ENCODE results near the gene ZNF668. TPM values are rescaled to one million over a fixed set of nuclear protein-coding genes. Genes with fewer than 3 reads are reported as not detected.

Gene ZNF668
- total RNA-seq, 4 donors from 2014 or later, result 8.6 to 14.9 (median 10.7) TPM

DNA sequence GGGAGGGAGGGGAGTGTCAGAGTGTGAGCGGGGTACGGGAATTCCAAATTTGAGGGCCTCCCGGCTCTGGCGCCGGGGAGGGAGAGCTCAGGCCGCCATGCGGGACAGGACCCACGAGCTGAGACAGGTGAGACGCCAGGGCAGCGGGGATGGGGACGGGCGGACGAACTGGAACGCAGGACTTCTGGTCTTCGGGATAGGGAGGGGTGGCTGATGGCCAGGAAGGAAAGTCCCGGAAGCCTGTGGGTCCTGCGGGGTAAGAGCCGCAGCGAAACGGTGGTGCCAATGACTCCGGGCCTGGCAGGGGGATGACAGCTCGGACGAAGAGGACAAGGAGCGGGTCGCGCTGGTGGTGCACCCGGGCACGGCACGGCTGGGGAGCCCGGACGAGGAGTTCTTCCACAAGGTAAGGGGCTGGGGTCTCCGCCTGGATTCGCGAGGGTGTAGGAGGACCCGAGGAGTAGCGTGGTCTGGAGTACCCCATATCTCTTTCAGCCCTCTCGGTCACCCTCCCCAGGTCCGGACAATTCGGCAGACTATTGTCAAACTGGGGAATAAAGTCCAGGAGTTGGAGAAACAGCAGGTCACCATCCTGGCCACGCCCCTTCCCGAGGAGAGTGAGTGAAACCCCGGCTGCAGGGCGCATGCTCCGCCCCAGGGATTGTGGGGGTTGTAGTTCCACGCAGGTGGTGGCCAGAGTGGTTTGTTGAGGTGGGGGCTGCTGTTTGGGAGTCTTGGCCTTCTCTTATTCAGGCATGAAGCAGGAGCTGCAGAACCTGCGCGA lies 40.1 kb downstream of the ZNF668 start:
- no peaks in the 10 kb centered on the region for H3K27me3 ChIP-seq
- peak overlapping the region; percentile 59 to 99 (median 88) for H3K4me3 ChIP-seq
- peaks cover 10 to 38% (median 17%) of the 10 kb centered on the region in 3 donors for H3K4me1 ChIP-seq
- intact Hi-C loops (cut with DNase I), result no loop called here
- H3K27ac ChIP-seq, result peak overlapping the region; percentile 89 to 97 (median 95)
- peaks cover 15 to 44% (median 16%) of the 10 kb centered on the region in 3 donors for H3K36me3 ChIP-seq
- 1% methylated on average over 23 of the region's 47 CpGs for WGBS, 2 donors
- H3K9me3 ChIP-seq, result no peaks in the 10 kb centered on the region
- TF ChIP-seq, protein P1, sequence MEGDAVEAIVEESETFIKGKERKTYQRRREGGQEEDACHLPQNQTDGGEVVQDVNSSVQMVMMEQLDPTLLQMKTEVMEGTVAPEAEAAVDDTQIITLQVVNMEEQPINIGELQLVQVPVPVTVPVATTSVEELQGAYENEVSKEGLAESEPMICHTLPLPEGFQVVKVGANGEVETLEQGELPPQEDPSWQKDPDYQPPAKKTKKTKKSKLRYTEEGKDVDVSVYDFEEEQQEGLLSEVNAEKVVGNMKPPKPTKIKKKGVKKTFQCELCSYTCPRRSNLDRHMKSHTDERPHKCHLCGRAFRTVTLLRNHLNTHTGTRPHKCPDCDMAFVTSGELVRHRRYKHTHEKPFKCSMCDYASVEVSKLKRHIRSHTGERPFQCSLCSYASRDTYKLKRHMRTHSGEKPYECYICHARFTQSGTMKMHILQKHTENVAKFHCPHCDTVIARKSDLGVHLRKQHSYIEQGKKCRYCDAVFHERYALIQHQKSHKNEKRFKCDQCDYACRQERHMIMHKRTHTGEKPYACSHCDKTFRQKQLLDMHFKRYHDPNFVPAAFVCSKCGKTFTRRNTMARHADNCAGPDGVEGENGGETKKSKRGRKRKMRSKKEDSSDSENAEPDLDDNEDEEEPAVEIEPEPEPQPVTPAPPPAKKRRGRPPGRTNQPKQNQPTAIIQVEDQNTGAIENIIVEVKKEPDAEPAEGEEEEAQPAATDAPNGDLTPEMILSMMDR (IDR thresholded peaks at IDR 0.05), result no peak
- peak in 2 of 4 donors; percentile 9 to 52 for TF ChIP-seq POLR2A (IDR thresholded peaks at IDR 0.05)
- DNase-seq, result peak; percentile 24

GRCh38 chr16:31032736-31033708 lies 41.0 kb downstream of the ZNF668 start, which contains the start of gene STX4:
Gene STX4, plus strand, starts transcription at chr16:31033558. Its CDS starts 248 bp downstream, at chr16:31033806.
- peak in 2 of 4 donors; percentile 31 to 64 for TF ChIP-seq POLR2A (IDR thresholded peaks at IDR 0.05)
- TF ChIP-seq, protein P1 (IDR thresholded peaks at IDR 0.05), result peak in 1 of 6 experiments; percentile 19
- H3K9me3 ChIP-seq, result no peaks in the 10 kb centered on the region
- H3K4me3 ChIP-seq, result peak within 1 kb of the TSS; percentile 59 to 99 (median 88)
- H3K27ac ChIP-seq, result peak within 1 kb of the TSS; percentile 89 to 97 (median 95)
- H3K4me1 ChIP-seq, result peaks cover 10 to 38% (median 17%) of the 10 kb centered on the region in 3 donors
- intact Hi-C loops (cut with DNase I), result no loop called here
- peaks cover 8 to 35% (median 9%) of the 10 kb centered on the region in 3 donors for H3K36me3 ChIP-seq
- DNase-seq, result peak; percentile 91
- H3K27me3 ChIP-seq, result no peaks in the 10 kb centered on the region
- 0 to 1% methylated on average over 19 to 31 of the region's 75 CpGs for WGBS, 2 donors

GRCh38 chr16:31031276-31031675 lies 42.8 kb downstream of the ZNF668 start:
- intact Hi-C loops (cut with DNase I), result no loop called here
- no peak for DNase-seq
- peaks cover 4 to 17% (median 9%) of the 10 kb centered on the region in 3 donors for H3K36me3 ChIP-seq
- no peaks in the 10 kb centered on the region for H3K27me3 ChIP-seq
- H3K4me1 ChIP-seq, result peaks cover 10 to 34% (median 17%) of the 10 kb centered on the region in 3 donors
- H3K4me3 ChIP-seq, result no peak overlapping the region
- WGBS, 2 donors, result 78 to 90% methylated on average over 3 to 4 of the region's 4 CpGs
- TF ChIP-seq, protein P1 (IDR thresholded peaks at IDR 0.05), result no peak
- TF ChIP-seq POLR2A (IDR thresholded peaks at IDR 0.05), result no peak
- no peak overlapping the region for H3K27ac ChIP-seq
- no peaks in the 10 kb centered on the region for H3K9me3 ChIP-seq

GRCh38 chr16:31029272-31029671 lies 44.8 kb downstream of the ZNF668 start:
- peaks cover 6 to 16% (median 10%) of the 10 kb centered on the region in 3 donors for H3K4me1 ChIP-seq
- H3K9me3 ChIP-seq, result no peaks in the 10 kb centered on the region
- H3K27me3 ChIP-seq, result no peaks in the 10 kb centered on the region
- 69 to 70% methylated on average over 5 of the region's 5 CpGs for WGBS, 2 donors
- H3K4me3 ChIP-seq, result no peak overlapping the region
- H3K36me3 ChIP-seq, result no peaks in the 10 kb centered on the region
- DNase-seq, result no peak
- intact Hi-C loops (cut with DNase I), result no loop called here
- no peak overlapping the region for H3K27ac ChIP-seq
- TF ChIP-seq POLR2A (IDR thresholded peaks at IDR 0.05), result no peak
- TF ChIP-seq, protein P1 (IDR thresholded peaks at IDR 0.05), result no peak
